AG10803 (cell line): ENCODE measurements around the gene NT5C3A.
A peak's percentile ranks its signal among the peaks of the same experiment; 100 is the strongest.

ENCODE experiments used
- DNase-seq: peaks from one replicate; pipeline ENCODE4 v3.0.0; 2010; ENCODE audit warnings: low read depth
- H3K4me3 ChIP-seq: 2 replicates; pipeline ENCODE4 v1.5.1; 2011; ENCODE audit warnings: mild to moderate bottlenecking, low read length, control low read depth
- TF ChIP-seq, protein P1 (sequence below): conservative IDR thresholded peaks from 2 replicates; pipeline ENCODE4 v1.5.1; 2011; ENCODE audit warnings: mild to moderate bottlenecking, low read length, control low read depth, inconsistent platforms

Gene NT5C3A

GRCh38 chr7:33073243-33073642 is 10.7 kb upstream of the NT5C3A start:
- no peak overlapping the region for H3K4me3 ChIP-seq
- no peak for DNase-seq
- TF ChIP-seq, protein P1, sequence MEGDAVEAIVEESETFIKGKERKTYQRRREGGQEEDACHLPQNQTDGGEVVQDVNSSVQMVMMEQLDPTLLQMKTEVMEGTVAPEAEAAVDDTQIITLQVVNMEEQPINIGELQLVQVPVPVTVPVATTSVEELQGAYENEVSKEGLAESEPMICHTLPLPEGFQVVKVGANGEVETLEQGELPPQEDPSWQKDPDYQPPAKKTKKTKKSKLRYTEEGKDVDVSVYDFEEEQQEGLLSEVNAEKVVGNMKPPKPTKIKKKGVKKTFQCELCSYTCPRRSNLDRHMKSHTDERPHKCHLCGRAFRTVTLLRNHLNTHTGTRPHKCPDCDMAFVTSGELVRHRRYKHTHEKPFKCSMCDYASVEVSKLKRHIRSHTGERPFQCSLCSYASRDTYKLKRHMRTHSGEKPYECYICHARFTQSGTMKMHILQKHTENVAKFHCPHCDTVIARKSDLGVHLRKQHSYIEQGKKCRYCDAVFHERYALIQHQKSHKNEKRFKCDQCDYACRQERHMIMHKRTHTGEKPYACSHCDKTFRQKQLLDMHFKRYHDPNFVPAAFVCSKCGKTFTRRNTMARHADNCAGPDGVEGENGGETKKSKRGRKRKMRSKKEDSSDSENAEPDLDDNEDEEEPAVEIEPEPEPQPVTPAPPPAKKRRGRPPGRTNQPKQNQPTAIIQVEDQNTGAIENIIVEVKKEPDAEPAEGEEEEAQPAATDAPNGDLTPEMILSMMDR: no peak

DNA sequence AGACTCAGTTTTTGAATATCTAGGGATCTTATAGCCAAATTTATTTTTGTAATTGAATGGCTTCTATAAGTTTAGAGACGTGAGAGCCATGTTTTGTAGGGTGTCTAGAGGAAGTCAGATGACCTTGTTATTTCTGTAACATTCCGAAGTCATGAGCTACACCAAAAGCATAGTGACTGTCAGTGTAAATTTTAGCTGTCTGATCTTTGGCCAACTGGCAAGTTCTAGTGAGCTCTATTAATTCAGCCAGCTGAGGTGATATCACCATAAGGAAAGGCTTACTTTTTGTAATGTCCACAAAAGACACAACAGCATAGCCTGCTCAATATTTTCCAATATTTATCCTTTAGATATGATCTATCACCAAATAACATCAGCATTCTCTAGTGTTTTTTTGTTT is 9.9 kb upstream of the NT5C3A start:
- TF ChIP-seq, protein P1: no peak
- peak; percentile 81 for DNase-seq
- H3K4me3 ChIP-seq: no peak overlapping the region

- no peak for DNase-seq
- no peak overlapping the region for H3K4me3 ChIP-seq
- TF ChIP-seq, protein P1: no peak
Measured at GRCh38 chr7:33070831-33071230, 8.3 kb upstream of the NT5C3A start.

GRCh38 chr7:33070277-33070676 is 7.7 kb upstream of the NT5C3A start:
- TF ChIP-seq, protein P1: no peak
- no peak overlapping the region for H3K4me3 ChIP-seq
- DNase-seq: no peak

DNA sequence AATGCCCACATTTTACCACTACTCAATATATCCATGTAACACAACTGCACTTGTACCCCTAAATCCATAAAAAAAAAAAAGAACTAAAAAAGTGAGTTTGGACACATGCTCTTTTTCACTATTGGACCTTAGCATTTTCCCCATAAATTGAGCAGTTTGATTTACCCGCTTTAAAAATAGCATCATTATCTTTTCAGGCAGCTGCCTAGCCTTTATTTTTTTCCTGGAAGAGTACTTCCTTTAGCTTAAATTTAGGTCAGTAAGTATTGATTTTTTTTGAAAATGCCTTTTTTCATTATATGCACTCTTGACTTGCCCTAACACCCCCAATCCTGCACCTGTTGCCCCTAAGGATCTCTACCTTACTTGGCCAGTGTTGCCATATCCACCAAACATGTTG is 5.3 kb upstream of the NT5C3A start:
- DNase-seq: no peak
- H3K4me3 ChIP-seq: no peak overlapping the region
- TF ChIP-seq, protein P1: no peak

- no peak overlapping the region for H3K4me3 ChIP-seq
- no peak for DNase-seq
- TF ChIP-seq, protein P1: no peak
Measured at GRCh38 chr7:33066771-33067170, 4.2 kb upstream of the NT5C3A start.

GRCh38 chr7:33065981-33066380 is 3.4 kb upstream of the NT5C3A start:
- TF ChIP-seq, protein P1: no peak
- DNase-seq: no peak

More at GRCh38 chr7:33065981-33066380, 3.4 kb upstream of the NT5C3A start:
- H3K4me3 ChIP-seq: no peak overlapping the region
